GM20000 (cell line): ENCODE results near the gene PTPRZ1.

ENCODE experiments used
- DNase-seq: peaks from one replicate; pipeline ENCODE4 v3.0.0; 2012; ENCODE audit warnings: low spot score
- CTCF ChIP-seq: IDR thresholded peaks from 2 replicates; pipeline ENCODE4 v1.5.1; 2012; ENCODE audit warnings: mild to moderate bottlenecking, control low read depth; ENCODE audit errors: extremely low read depth, missing control alignments

Gene PTPRZ1

GRCh38 chr7:121891731-121892130, 18.8 kb downstream of the PTPRZ1 start:
- DNase-seq = no peak

DNA sequence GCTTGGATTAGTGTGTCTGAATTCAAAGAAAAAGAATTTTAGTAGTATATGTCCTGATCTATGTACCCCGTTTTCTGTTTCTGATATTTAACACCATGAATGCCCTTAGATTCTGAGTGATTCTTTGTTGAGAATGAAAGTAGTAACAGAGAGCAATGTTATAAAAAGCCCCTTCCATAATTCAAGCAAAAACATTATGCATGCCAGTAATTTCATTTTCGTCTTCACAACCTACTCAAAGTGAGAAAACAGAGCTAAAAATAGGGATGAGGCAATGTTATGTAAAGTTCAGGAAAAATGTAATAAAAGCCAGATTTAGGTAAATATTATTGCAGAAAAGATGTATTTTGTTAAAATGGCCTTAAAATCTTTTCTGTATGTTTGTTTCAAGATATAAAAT, 28.1 kb downstream of the PTPRZ1 start:
- no peak for DNase-seq
- TF ChIP-seq CTCF = no peak

More at GRCh38 chr7:121891731-121892130, 18.8 kb downstream of the PTPRZ1 start:
- TF ChIP-seq CTCF = no peak

DNA sequence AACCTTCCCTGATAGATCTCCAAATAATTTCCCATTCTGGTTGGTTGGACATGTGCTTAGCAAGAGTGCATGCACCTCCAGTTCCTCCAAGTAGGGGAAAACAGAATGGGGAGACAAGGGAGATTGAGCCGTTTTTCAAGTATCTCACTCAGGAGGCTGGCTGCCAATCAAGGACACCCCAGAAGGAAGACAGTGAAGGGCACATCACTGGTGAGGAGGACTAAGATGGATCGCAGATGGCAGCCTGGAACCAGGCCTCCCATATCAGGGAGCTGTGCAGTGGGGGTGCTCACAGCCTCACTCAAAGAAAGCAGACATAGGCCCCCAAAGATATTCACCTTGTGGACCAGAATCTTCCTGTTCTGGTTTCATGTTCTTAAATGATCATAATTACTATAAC, 31.2 kb downstream of the PTPRZ1 start:
- TF ChIP-seq CTCF = no peak
- no peak for DNase-seq

DNA sequence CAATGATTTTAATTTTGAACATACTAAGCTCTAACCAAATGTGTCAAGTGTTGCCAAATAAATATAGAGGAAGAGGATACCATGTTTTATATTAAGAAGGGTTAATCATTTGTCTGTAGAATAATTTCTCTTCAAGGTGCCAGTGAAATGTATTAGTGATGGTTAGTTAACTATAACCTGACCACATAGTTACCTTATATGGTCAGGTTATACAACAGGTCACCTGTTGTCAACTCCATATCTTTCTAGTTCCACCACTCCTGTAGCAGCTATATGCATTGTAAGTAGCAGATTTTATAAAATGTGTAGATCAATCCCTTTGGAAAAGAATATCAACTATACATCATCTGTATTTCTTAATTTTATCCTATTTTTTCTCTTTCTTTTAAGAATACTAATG, 35.1 kb downstream of the PTPRZ1 start:
- DNase-seq = no peak
- no peak for TF ChIP-seq CTCF

GRCh38 chr7:121909716-121910345, 36.9 kb downstream of the PTPRZ1 start:
- DNase-seq = no peak
- TF ChIP-seq CTCF = no peak

DNA sequence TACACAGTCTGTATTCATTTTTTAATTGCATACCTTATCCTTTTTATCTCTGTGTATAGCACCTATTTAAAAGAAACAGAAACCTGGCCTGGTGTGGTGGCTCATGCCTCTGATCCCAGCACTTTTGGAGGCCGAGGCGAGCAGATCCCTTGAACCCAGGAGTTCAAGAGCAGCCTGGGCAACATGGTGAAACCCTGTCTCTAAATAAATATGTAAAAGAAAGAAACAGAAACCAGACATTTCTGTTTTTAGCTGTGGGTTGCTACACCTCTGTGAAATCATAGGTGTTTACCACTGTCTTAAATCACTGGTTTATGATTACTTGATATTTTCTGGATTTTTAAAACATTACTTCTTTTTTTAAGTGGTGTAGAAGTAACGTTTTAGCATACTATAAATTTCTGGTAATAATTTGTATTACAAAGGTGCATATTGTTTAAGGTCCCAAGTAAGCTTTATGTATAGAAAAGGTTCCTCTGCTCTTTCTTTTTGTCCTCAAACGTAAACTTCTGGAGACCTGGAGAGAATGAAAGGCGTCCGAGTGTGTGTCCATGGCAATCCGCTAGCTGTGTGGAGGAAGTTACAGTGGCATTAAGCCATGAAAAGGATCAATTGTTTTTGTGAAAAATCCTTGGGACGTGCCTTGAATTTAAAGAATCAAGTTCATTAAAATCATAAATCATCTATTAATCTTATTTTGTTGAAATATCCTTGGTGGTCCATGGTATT, 41.1 kb downstream of the PTPRZ1 start:
- DNase-seq = no peak
- no peak for TF ChIP-seq CTCF

GRCh38 chr7:121914676-121915279, 41.8 kb downstream of the PTPRZ1 start:
- TF ChIP-seq CTCF = no peak
- no peak for DNase-seq
